SJSA1 (cell line): Measurements from ENCODE around the gene FCGR2B. TPM values are rescaled to one million over a fixed set of nuclear protein-coding genes. Genes with fewer than 3 reads are reported as not detected.

Experiments
- DNase-seq, 2 experiments: peaks; one replicate each; pipeline ENCODE4 v3.0.0-alpha.2; 2015 to 2020; ENCODE audit warnings: low spot score in 2 of 2, low read depth in 1 of 2
- H3K27ac ChIP-seq: fragments of 250-450 bp; sonication (Bioruptor Pico); 2 replicates; pipeline ENCODE4 v1.5.1; 2020; ENCODE audit warnings: mild to moderate bottlenecking, moderate library complexity
- H3K27me3 ChIP-seq: fragments of 250-450 bp; sonication (Bioruptor Pico); replicated peaks from 2 replicates; pipeline ENCODE4 v1.5.1; 2020; ENCODE audit warnings: mild to moderate bottlenecking, moderate library complexity
- H3K36me3 ChIP-seq: fragments of 250-450 bp; sonication (Bioruptor Pico); 2 replicates; pipeline ENCODE4 v1.5.1; 2020; ENCODE audit warnings: mild to moderate bottlenecking
- H3K4me1 ChIP-seq: fragments of 250-450 bp; sonication (Bioruptor Pico); replicated peaks from 2 replicates; pipeline ENCODE4 v1.6.1; 2021; ENCODE audit warnings: mild to moderate bottlenecking
- H3K4me3 ChIP-seq: fragments of 250-450 bp; sonication (Bioruptor Pico); 2 replicates; pipeline ENCODE4 v1.5.1; 2020; ENCODE audit warnings: mild to moderate bottlenecking
- H3K9me3 ChIP-seq: fragments of 250-450 bp; sonication (Bioruptor Pico); replicated peaks from 2 replicates; pipeline ENCODE4 v1.5.1; 2020; ENCODE audit warnings: mild to moderate bottlenecking
- total RNA-seq: library from RNA; depleted of rRNA; stranded (reverse); fragments of >200 nt; shearing (Covaris generic); gene quantifications from 2 replicates; pipeline ENCODE4 v1.2.3, GENCODE V29; 2014

FCGR2B gene
- total RNA-seq, 1 experiment from 2014 or later = not detected

- peak overlapping the region; percentile 70 for H3K27ac ChIP-seq
- no peak for DNase-seq
These were observed 43.2 kb downstream of the FCGR2B start for GRCh38 chr1:161706113-161706481.

GRCh38 chr1:161706482-161707347 lies 43.8 kb downstream of the FCGR2B start, which contains the start of gene FCRLA:
FCRLA (plus strand) TSS chr1:161707229; CDS start chr1:161707265, 36 bp downstream.
- Histone ChIP-seq H3K9me3 (no peaks in the 10 kb centered on the region), H3K27me3 (no peaks in the 10 kb centered on the region), H3K4me3 (no peak within 1 kb of the TSS), H3K4me1 (peaks cover 13% of the 10 kb centered on the region), H3K27ac (peak within 1 kb of the TSS; percentile 70), H3K36me3 (no peaks in the 10 kb centered on the region)
- DNase-seq = peak in 1 of 2 experiments; percentile 59

More at GRCh38 chr1:161706113-161706481, 43.2 kb downstream of the FCGR2B start:
- Histone ChIP-seq H3K27me3 (no peaks in the 10 kb centered on the region), H3K36me3 (no peaks in the 10 kb centered on the region), H3K9me3 (no peaks in the 10 kb centered on the region), H3K4me3 (no peak overlapping the region), H3K4me1 (peaks cover 13% of the 10 kb centered on the region)

- H3K27ac ChIP-seq = no peak overlapping the region
- no peak for DNase-seq
- H3K4me3 ChIP-seq = no peak overlapping the region
- H3K4me1 ChIP-seq = peaks cover 13% of the 10 kb centered on the region
- no peaks in the 10 kb centered on the region for H3K9me3 ChIP-seq
- no peaks in the 10 kb centered on the region for H3K27me3 ChIP-seq
- no peaks in the 10 kb centered on the region for H3K36me3 ChIP-seq
These were observed 44.6 kb downstream of the FCGR2B start for GRCh38 chr1:161707503-161707902.

- no peak for DNase-seq
- peaks cover 1% of the 10 kb centered on the region; the same call in 1 of the 2 replicates for H3K27me3 ChIP-seq
- H3K27ac ChIP-seq = no peak overlapping the region
- no peaks in the 10 kb centered on the region for H3K9me3 ChIP-seq
- peaks cover 13% of the 10 kb centered on the region for H3K4me1 ChIP-seq
- no peak overlapping the region for H3K4me3 ChIP-seq
- H3K36me3 ChIP-seq = no peaks in the 10 kb centered on the region
These were observed 46.4 kb downstream of the FCGR2B start for GRCh38 chr1:161709373-161709772.

- Histone ChIP-seq H3K4me3 (no peak overlapping the region), H3K4me1 (peaks cover 13% of the 10 kb centered on the region), H3K27me3 (peaks cover 5% of the 10 kb centered on the region; the same call in 1 of the 2 replicates), H3K27ac (no peak overlapping the region), H3K36me3 (no peaks in the 10 kb centered on the region), H3K9me3 (no peaks in the 10 kb centered on the region)
- no peak for DNase-seq
These were observed 47.6 kb downstream of the FCGR2B start for GRCh38 chr1:161710560-161710959.

GRCh38 chr1:161718559-161719324 lies 55.8 kb downstream of the FCGR2B start:
- Histone ChIP-seq H3K27me3 (peaks cover 5% of the 10 kb centered on the region; the same call in 1 of the 2 replicates), H3K36me3 (no peaks in the 10 kb centered on the region), H3K27ac (no peak overlapping the region), H3K4me1 (peaks cover 16% of the 10 kb centered on the region), H3K4me3 (no peak overlapping the region), H3K9me3 (no peaks in the 10 kb centered on the region)
- no peak for DNase-seq

GRCh38 chr1:161719325-161719611 lies 56.3 kb downstream of the FCGR2B start:
- H3K27me3 ChIP-seq = peaks cover 5% of the 10 kb centered on the region; the same call in 1 of the 2 replicates
- H3K9me3 ChIP-seq = no peaks in the 10 kb centered on the region
- H3K4me3 ChIP-seq = no peak overlapping the region
- H3K27ac ChIP-seq = no peak overlapping the region
- H3K36me3 ChIP-seq = no peaks in the 10 kb centered on the region
- no peak for DNase-seq
- H3K4me1 ChIP-seq = peaks cover 16% of the 10 kb centered on the region

- Histone ChIP-seq H3K36me3 (no peaks in the 10 kb centered on the region), H3K4me3 (no peak overlapping the region), H3K27ac (no peak overlapping the region), H3K27me3 (no peaks in the 10 kb centered on the region), H3K4me1 (peaks cover 20% of the 10 kb centered on the region), H3K9me3 (no peaks in the 10 kb centered on the region)
- no peak for DNase-seq
These were observed 57.5 kb downstream of the FCGR2B start for GRCh38 chr1:161720422-161720821.

- Histone ChIP-seq H3K27ac (peak within 1 kb of the TSS; percentile 31), H3K4me3 (no peak within 1 kb of the TSS), H3K27me3 (no peaks in the 10 kb centered on the region), H3K4me1 (peaks cover 27% of the 10 kb centered on the region), H3K9me3 (no peaks in the 10 kb centered on the region), H3K36me3 (no peaks in the 10 kb centered on the region)
- DNase-seq = no peak
These were observed 58.2 kb downstream of the FCGR2B start, which contains the start of gene FCRLB for GRCh38 chr1:161720956-161721737. FCRLB (plus strand) TSS chr1:161721544; CDS start chr1:161722673, 1,129 bp downstream.

- peak overlapping the region; percentile 31 for H3K27ac ChIP-seq
- H3K27me3 ChIP-seq = no peaks in the 10 kb centered on the region
- H3K4me3 ChIP-seq = no peak overlapping the region
- H3K4me1 ChIP-seq = peaks cover 27% of the 10 kb centered on the region
- H3K9me3 ChIP-seq = no peaks in the 10 kb centered on the region
- DNase-seq = peak; percentile 46 to 66
- H3K36me3 ChIP-seq = 0 out of 2 replicates have a peak, but pooled peaks cover 2% of the 10 kb centered on the region
These were observed 58.9 kb downstream of the FCGR2B start for GRCh38 chr1:161721738-161722343.

GRCh38 chr1:161722406-161722805 lies 59.5 kb downstream of the FCGR2B start:
- no peak overlapping the region for H3K27ac ChIP-seq

GRCh38 chr1:161723459-161724141 lies 60.7 kb downstream of the FCGR2B start:
- H3K27ac ChIP-seq = no peak overlapping the region
- H3K27me3 ChIP-seq = no peaks in the 10 kb centered on the region
- DNase-seq = no peak
- no peak overlapping the region for H3K4me3 ChIP-seq
- H3K36me3 ChIP-seq = 0 out of 2 replicates have a peak, but pooled peaks cover 2% of the 10 kb centered on the region
- peaks cover 38% of the 10 kb centered on the region for H3K4me1 ChIP-seq
- H3K9me3 ChIP-seq = no peaks in the 10 kb centered on the region

More at GRCh38 chr1:161722406-161722805, 59.5 kb downstream of the FCGR2B start:
- DNase-seq = no peak
- Histone ChIP-seq H3K4me3 (no peak overlapping the region), H3K36me3 (0 out of 2 replicates have a peak, but pooled peaks cover 2% of the 10 kb centered on the region), H3K4me1 (peaks cover 31% of the 10 kb centered on the region), H3K27me3 (no peaks in the 10 kb centered on the region), H3K9me3 (no peaks in the 10 kb centered on the region)
